GM21576 (cell line): Measurements from ENCODE around the gene MIOS.
"Not testable (repeated sequence)": the region's sequence is repeated elsewhere in the genome, so short reads cannot be mapped to it uniquely, and the experiment has no call there.

ENCODE experiments used
- ATAC-seq: cut with Tn5 transposase; IDR thresholded peaks from one replicate; pipeline ENCODE4 v1.9.1; 2021; ENCODE audit warnings: mild to moderate bottlenecking, moderate library complexity; ENCODE audit not compliant: unreplicated experiment

The MIOS gene

GRCh38 chr7:7640221-7641128 lies 73.8 kb downstream of the MIOS start, which contains the start of gene UMAD1:
Gene UMAD1 (plus strand): TSS chr7:7640752. CDS start chr7:7673372, 32,620 bp downstream.
- peak; percentile 97 for ATAC-seq

- ATAC-seq: peak; percentile 5
Measured at GRCh38 chr7:7641129-7641663, 74.5 kb downstream of the MIOS start.

GRCh38 chr7:7642081-7642480 lies 75.4 kb downstream of the MIOS start:
- ATAC-seq: no peak

GRCh38 chr7:7647495-7648036 lies 80.9 kb downstream of the MIOS start:
- ATAC-seq: no peak

- no peak for ATAC-seq
Measured at GRCh38 chr7:7650682-7651206, 84.1 kb downstream of the MIOS start.

GRCh38 chr7:7651479-7651878 lies 84.8 kb downstream of the MIOS start:
- no peak for ATAC-seq

- no peak for ATAC-seq
Measured at GRCh38 chr7:7652798-7653540, 86.3 kb downstream of the MIOS start.

GRCh38 chr7:7653593-7654187 lies 87.0 kb downstream of the MIOS start:
- no peak for ATAC-seq

GRCh38 chr7:7654964-7655715 lies 88.5 kb downstream of the MIOS start:
- no peak for ATAC-seq

GRCh38 chr7:7656459-7656858 lies 89.8 kb downstream of the MIOS start:
- ATAC-seq: not testable (repeated sequence)
